Measurements from ENCODE around the gene PITPNM3. TPM values are rescaled to one million over a fixed set of nuclear protein-coding genes. Genes with fewer than 3 reads are reported as not detected.

Gene PITPNM3
- total RNA-seq, 1 donor from 2014 or later = 4.3 TPM

DNA sequence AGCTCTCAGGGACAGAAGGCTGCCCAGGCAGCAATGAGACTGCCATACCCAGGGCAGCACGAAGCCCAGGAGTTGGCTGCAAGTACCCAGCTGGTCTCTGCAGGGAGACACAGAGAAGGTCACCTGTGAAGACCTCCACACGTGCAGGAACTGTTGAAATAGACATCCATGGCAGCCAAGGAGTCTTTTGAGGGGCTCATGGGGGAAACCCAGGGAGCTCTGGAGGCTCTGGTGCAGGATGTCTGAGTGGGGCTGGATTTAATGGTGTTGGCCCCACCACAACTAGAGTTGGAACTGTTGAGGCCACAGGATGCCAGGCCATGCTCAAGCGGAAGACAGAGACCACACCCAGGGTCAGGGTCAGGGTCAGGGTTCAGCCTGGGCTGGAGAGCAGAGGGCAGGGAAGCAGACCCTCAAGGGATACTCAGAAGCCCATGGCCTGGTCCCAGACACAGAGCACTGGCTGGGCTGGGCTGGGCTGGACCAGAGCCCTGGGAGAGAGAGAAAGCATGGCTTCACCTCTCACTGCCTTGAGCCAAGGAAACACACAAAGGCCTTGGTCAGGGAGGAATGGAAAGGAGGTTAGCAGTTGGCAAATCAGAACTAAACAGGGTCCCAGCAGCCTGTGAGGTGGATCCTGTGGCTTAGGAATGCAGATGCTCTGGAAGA lies 21.4 kb downstream of the PITPNM3 start:
- peak; percentile 40 for DNase-seq (ENCODE audit: low spot score)
- ATAC-seq = peak; percentile 59
- intact Hi-C loops (cut with DNase I) = no loop called here

GRCh38 chr17:6532441-6532885 lies 23.9 kb downstream of the PITPNM3 start:
- intact Hi-C loops (cut with DNase I) = no loop called here

DNA sequence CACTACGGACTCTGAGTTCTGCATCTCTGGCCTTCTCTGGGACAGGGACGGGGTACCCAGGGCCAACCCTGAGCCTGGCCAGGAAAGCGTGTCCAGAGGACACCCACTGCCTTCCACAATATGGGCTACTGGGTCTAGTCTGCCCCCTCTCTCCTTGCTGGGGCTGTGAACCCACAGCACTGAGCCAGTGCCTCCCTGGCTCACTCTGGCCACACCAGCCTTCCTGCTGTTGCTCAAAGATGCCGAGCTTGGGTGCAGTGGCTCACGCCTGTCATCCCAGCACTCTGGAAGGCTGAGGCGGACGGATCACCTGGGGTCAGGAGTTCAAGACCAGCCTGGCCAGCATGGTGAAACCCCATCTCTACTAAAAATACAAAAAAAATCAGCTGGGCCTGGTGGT lies 24.8 kb downstream of the PITPNM3 start:
- ATAC-seq = no peak
- DNase-seq (ENCODE audit: low spot score) = peak; percentile 14
- intact Hi-C loops (cut with DNase I) = no loop called here

More at GRCh38 chr17:6532441-6532885, 23.9 kb downstream of the PITPNM3 start:
- no peak for ATAC-seq
- DNase-seq (ENCODE audit: low spot score) = peak; percentile 8

DNA sequence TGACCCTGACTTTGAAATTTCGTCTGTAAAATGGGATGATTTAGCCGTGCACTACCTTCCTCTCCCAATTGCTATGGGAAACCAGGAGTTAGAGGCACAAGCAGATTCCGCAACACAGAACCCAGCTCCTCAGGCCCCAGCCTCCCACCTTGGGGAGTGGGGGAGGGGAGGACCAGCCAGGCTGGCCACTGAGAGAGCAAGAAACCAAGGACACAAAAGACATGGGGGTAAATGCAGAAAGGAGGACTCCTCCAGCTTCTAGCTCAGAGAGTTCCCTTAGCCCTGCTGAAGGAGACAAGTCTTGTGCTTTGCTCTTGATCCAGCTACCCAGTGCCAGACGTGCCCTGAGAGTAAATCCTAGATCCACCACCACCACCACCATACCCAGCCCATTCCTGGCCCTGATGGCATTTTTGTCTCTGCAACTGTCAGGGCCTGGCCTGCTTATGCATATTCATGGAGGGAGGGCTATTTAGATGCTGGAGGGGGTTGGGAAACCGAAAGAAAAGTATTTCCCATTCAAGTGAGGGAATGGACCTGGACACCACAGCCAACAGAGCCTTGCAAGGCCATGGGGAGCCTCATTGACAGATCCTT lies 25.9 kb downstream of the PITPNM3 start:
- DNase-seq (ENCODE audit: low spot score) = peak; percentile 34
- intact Hi-C loops (cut with DNase I) = no loop called here

GRCh38 chr17:6528557-6528956 lies 27.8 kb downstream of the PITPNM3 start:
- intact Hi-C loops (cut with DNase I) = no loop called here
- DNase-seq (ENCODE audit: low spot score) (no peak), ATAC-seq (no peak)

More for the DNA sequence above, 25.9 kb downstream of the PITPNM3 start:
- no peak for ATAC-seq

- ATAC-seq = no peak
- intact Hi-C loops (cut with DNase I) = no loop called here
- no peak for DNase-seq (ENCODE audit: low spot score)
Observed at GRCh38 chr17:6526362-6527152, 29.8 kb downstream of the PITPNM3 start.

DNA sequence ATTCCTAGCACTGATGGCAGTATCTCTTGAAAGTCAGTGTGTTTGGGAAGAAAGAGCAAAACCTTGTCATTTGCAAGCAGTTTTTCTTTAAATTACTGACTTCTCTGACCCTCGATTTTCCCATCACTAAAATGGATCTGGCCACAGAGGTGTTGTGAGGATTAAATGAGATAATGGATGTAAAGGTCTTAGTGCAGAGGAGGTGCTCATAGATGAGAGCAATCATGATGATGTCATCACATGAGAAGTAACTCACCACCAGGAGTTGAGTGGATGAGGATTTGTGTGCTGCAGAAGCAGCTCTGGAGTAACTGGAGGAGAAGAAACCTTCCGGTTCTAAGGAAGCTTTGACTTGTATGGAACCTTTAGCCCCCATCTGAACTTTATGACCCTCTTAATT lies 30.6 kb downstream of the PITPNM3 start:
- ATAC-seq = no peak
- intact Hi-C loops (cut with DNase I) = no loop called here
- no peak for DNase-seq (ENCODE audit: low spot score)

- ATAC-seq (no peak), DNase-seq (ENCODE audit: low spot score) (no peak)
- intact Hi-C loops (cut with DNase I) = no loop called here
Observed at GRCh38 chr17:6525141-6525540, 31.2 kb downstream of the PITPNM3 start.

GRCh38 chr17:6524520-6524919 lies 31.8 kb downstream of the PITPNM3 start:
- no peak for ATAC-seq
- intact Hi-C loops (cut with DNase I) = no loop called here
- no peak for DNase-seq (ENCODE audit: low spot score)

DNA sequence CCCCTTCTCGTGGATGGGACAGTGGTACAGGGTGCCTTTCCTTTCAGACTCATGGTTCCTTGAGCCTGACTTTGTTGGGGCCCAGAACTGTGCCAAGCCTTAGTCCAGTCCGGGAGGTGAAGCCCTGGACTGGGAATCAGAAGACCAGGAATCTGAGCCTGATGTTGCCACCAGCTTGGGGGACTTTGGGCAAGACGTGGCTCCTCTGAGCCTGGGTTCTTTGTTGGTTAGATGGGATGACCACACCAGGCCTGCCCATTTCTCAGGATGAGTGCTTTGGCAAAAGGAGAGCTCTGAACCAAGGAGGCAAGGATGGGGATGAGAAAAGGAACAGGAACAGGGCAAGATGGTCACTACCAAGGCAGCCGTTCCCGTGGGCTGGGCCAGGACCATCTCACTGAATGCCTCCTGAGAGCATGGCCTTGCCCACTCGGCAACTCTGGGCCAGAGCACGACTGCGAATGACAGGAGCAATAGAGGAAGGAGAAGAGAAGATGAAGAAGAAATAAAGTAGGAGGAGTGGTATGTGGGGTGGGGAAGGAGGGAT lies 32.5 kb downstream of the PITPNM3 start:
- ATAC-seq (no peak), DNase-seq (ENCODE audit: low spot score) (no peak)

DNA sequence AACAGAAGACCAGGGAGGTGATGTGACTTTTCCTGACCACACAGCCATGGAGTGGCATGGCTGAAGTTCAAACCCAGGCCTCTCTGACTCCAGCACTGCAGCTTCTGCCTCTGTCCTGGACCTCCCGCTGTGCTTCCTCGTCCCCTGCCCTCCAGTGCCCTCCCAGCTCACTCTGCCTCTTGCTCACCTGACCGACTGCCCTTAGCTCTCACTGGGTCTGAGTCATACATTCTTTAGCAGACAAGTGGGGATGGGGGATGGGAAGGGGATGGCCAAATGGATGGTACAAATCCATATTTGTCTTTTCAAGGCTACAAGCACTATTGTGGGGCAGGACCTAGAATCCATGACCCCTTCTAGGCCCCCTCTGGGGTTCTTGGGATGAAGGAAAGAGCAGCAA lies 33.0 kb downstream of the PITPNM3 start:
- ATAC-seq = no peak
- intact Hi-C loops (cut with DNase I) = no loop called here
- no peak for DNase-seq (ENCODE audit: low spot score)

More for the DNA sequence above, 32.5 kb downstream of the PITPNM3 start:
- intact Hi-C loops (cut with DNase I) = no loop called here

GRCh38 chr17:6521586-6521985 lies 34.8 kb downstream of the PITPNM3 start:
- ATAC-seq = no peak
- intact Hi-C loops (cut with DNase I) = no loop called here

GRCh38 chr17:6517062-6517461 lies 39.3 kb downstream of the PITPNM3 start:
- DNase-seq (ENCODE audit: low spot score) (no peak), ATAC-seq (no peak)
- intact Hi-C loops (cut with DNase I) = no loop called here

More at GRCh38 chr17:6521586-6521985, 34.8 kb downstream of the PITPNM3 start:
- no peak for DNase-seq (ENCODE audit: low spot score)

DNA sequence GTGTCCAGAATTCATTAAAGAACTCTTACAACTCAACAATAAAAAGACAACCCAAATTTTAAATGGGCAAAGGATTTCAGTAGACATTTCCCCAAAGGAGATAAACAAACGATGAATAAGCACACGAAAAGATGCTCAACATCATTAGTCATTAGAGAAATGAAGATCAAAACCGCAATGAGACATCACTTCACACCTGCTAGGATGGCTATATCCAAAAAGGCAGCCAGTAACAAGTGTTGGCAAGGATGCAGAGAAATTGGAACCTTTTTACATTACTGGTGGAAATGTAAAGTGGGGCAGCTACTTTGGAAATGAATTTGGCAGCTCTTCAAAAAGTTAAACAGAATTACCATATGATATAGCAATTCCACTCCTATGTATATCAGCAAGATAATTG lies 42.0 kb downstream of the PITPNM3 start:
- intact Hi-C loops (cut with DNase I) = no loop called here
- DNase-seq (ENCODE audit: low spot score) = no peak
- no peak for ATAC-seq

DNA sequence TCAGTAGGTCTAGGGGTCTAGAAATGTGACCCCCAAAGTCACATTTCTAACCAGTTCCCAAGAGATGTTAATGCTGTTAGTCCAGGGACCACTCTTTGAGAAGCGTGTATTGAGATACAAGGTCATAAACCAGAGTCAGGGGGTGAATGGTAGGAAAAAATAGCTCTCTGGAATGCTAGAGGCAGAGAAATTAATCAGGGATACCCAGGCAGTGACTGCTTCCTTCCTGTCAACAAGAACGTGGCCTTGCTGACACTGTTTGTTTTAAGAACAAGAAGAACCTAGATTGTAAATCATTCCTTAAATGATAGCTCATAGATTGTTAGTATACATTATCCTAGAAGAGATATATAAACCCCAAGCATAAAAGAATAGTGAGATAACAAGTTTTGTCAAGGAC lies 43.8 kb downstream of the PITPNM3 start:
- ATAC-seq (no peak), DNase-seq (ENCODE audit: low spot score) (no peak)
- intact Hi-C loops (cut with DNase I) = no loop called here

DNA sequence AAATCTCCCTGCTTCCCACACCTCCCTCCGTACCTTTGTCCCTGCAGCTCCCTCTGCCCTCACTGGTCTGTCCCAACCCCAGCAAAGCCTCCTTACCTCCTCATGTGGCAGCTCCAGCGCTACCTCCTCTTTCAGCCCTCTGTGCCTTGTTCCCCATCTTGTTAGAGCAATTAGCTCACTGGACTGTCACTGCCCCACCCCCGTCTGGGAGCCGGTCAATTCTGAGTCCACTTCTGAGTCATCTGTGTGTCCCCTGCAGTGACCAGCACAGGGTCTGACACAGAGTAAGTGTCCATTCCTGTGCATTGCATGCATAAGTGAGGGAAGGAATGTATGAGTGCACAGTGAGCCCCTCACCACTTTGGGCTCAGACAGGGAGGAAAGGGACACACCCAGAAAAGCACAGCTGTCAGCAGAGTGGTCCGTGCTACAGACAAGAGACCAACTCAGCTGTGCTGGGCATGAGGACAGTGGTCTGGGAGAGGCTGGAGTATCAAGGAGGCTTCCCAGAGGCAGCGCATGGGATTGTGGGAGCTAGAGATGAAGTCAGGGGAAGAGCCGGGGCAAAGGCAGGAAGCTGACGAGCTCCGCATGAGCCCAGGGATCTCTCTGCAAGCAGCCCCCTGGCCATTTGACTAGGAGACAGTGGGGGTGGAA lies 45.9 kb downstream of the PITPNM3 start:
- DNase-seq (ENCODE audit: low spot score) (peak; percentile 10), ATAC-seq (no peak)
- intact Hi-C loops (cut with DNase I) = no loop called here

- intact Hi-C loops (cut with DNase I) = no loop called here
- no peak for ATAC-seq
- DNase-seq (ENCODE audit: low spot score) = no peak
Observed at GRCh38 chr17:6509921-6510320, 46.4 kb downstream of the PITPNM3 start.

GRCh38 chr17:6509031-6509771 lies 47.2 kb downstream of the PITPNM3 start:
- DNase-seq (ENCODE audit: low spot score) = no peak
- ATAC-seq = peak; percentile 66

More at GRCh38 chr17:6509031-6509771, 47.2 kb downstream of the PITPNM3 start:
- intact Hi-C loops (cut with DNase I) = no loop called here
